ENCODE measurements around the gene PDPR.
"Not testable (repeated sequence)": the region's sequence is repeated elsewhere in the genome, so short reads cannot be mapped to it uniquely, and the experiment has no call there.

Gene PDPR

DNA sequence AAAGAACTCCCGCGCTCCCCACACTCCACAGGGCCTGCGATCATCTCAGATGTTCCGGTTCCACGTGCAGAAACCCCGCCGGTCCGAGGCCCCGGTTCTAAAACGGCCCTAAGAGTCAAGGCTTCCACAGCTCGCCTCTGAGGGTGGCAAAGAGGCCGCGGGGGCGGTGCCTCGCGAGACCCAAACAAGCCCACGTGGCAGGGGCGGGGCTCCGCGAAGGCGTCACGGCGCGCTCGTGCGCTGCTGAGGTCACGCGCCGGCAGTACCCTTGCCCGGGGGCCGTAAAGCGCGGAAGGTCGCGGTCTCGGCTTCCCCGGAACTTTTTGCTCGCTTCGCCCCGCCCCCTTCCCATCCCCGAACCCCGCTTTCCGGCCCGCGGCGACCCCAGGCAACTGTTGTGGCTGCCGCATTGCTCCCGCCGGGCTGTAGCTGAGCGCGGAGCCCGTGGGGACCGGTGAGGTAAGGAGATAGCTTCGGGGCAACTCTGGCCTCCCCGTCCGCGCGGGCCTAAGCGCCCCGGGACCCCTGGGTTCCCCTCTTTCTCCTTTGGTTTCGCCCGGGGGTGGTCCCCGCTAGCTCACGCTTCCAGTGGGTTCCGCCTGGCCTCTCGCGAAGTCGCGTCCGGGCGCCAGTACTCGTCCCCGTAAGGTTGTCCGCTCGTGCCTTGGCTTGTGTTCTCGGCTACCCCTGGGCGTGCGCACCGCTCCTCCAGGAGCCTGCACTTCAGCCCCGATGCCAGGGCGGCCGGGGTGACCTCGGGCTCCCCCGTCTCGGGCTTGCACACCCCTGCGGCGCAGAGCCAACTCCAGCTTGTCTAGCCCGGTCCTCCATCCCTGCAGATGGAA lies at the start of gene PDPR:
Gene PDPR, plus strand, starts transcription at position 351 of the 845 bp plus-strand sequence. CDS start 6,161 bp downstream, outside the sequence.
- DNase-seq, result peak; percentile 88

DNA sequence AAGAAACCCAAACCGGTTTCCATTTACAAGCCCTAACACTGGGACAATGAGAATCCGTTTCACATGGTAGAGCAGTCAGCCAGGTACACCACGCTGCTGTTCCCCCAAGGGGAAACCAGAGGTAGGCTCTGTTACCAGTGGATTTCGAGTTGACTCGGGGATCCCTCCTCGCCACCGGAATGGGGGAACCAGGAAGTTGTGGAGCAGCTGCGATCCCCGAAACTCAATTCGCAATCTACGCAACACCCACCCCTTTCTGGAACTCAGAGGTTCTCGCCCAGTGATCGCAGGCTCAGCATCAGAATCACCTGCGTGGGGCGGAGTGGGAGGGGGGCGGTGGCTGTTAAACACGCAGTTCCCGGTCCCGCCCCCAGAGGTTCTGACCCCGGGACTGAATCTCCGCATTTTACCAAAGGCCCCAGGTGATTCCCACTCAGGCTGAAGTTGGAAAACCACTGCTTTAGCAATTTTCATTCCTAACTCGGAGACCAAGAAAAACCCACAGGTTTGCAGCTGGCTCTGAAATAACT lies 49.2 kb upstream of the PDPR start:
- DNase-seq, result peak; percentile 22

- not testable (repeated sequence) for DNase-seq
Observed at GRCh38 chr16:70065376-70065745, 48.8 kb upstream of the PDPR start.

- peak; percentile 95 for DNase-seq
Observed at GRCh38 chr16:70065746-70066658, 48.1 kb upstream of the PDPR start.

GRCh38 chr16:70066751-70067150 lies 47.4 kb upstream of the PDPR start:
- DNase-seq, result not testable (repeated sequence)

- DNase-seq, result not testable (repeated sequence)
Observed at GRCh38 chr16:70079081-70079480, 35.1 kb upstream of the PDPR start.

GRCh38 chr16:70081219-70081618 lies 32.9 kb upstream of the PDPR start:
- not testable (repeated sequence) for DNase-seq

GRCh38 chr16:70083931-70084330 lies 30.2 kb upstream of the PDPR start:
- DNase-seq, result not testable (repeated sequence)

DNA sequence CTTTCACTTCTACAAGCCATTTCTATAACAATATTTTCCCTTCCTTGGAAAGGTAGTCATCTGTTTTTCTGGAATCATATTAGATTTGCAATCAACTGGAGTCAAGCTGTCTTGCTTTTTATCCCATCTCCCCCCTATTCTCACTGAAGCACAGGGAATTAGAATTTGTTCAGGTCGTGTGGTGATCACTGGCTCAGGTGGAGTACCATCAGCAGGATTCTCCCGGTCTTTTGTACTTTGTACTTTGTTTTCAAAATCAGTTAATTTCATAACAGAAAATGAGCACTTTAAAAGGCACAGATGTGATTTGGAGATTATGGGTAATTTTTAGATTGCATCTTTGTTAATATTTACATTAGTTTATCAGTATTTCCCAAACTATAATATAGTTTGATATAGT lies 26.0 kb upstream of the PDPR start:
- not testable (repeated sequence) for DNase-seq

DNA sequence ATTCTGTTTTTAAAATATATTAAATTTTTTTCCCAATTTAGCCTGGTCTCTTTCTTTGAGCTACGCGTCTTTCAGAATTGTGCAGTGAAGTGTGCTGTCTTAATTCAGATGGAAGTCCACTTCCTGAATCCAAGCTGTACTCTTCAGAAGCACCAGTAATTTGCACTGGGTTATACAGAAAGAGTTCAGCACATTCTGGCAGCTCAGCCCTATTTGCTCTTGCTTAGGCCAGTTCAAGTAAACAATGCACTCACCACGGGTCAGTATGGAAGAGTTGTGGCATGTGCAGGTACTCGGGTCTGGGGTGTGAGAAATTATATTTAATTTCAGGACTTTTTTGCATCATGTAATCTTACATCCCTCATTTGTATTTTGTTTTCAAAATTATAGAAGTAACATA lies 25.3 kb upstream of the PDPR start:
- not testable (repeated sequence) for DNase-seq

DNA sequence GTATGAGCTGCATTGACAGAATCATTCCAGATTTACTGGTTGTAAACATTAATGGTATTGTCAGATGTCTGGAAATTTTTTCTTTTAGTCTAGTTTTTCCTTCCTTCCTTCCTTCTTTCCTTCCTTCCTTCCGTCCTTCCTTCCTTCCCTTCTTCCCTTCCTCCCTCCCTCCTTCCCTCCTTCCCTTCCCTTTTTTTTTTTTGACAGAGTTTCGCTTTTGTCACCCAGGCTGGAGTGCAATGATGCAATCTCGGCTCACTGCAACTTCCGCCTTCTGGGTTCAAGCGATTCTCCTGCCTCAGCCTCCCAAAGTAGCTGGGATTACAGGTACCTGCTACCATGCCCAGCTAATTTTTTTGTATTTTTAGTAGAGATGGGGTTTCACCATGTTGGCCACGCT lies 24.8 kb upstream of the PDPR start:
- not testable (repeated sequence) for DNase-seq

- DNase-seq, result not testable (repeated sequence)
Observed at GRCh38 chr16:70091104-70091503, 23.0 kb upstream of the PDPR start.

DNA sequence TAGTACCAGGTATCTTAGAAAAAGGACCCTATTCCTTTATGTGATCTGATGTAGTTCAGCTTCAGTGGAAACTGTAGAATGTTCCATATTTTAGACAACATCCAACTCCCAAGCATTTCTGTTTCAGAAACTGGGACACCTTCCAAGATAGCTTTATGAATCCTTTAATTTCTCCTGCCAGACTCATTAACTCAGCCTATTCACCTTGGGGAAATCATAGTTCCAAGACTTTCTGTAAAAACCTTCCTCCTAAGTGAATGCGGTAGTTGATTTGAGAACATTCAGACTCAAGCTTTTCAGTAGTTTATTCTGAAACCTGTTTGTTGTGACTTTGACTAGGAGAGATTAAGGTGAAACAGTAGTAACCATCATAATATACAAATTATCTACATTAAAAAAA lies 20.0 kb upstream of the PDPR start:
- not testable (repeated sequence) for DNase-seq

DNA sequence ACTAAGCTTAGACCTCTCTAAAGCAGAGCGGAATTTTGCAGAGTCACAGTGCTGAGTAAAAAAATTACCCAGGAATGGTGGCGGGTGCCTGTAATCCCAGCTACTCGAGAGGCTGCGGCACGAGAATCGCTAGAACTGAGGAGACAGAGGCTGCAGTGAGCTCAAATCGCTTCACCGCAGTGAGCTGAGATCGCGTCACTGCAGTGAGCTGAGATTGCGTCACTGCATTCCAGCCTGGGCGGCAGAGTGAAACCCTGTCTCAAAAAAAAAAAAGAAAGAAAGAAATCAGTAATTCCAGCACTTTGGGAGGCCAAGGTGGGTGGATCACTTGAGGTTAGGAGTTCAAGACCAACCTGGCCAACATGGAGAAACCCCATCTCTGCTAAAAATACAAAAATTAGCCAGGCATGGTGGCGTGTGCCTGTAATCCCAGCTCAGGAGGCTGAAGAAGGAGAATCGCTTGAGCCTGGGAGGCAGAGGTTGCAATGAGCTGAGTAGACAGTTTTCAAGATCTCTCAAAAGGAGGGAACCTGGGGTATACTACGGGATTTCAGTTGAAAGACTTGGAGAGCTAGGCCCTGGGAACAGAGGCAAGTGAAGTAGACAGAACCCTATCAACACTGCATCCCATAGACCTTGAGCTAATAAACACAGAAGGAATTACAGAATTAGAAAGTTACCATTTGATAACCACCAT lies 4.4 kb upstream of the PDPR start:
- DNase-seq, result not testable (repeated sequence)

- not testable (repeated sequence) for DNase-seq
Observed at GRCh38 chr16:70112162-70112561, 2.0 kb upstream of the PDPR start.

DNA sequence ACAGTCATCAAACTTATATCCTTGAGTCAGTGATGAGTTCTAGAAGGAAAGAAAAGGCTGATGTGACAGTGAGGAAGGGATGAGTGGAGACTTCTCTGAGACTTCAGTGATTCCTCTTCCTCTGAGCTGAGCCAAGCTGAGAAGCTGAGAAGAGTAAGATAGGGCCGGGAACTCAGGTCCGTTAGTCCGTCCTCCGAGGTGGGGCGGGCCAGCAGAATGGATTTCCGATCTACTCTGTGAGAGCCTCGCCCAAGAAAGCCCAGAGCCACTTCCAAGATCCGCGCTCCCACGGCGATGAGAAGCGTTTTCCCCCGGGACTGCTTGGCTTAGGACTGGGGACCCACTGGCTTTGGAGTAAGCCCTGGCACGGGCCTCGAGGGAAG lies 542 bp upstream of the PDPR start:
- not testable (repeated sequence) for DNase-seq

DNA sequence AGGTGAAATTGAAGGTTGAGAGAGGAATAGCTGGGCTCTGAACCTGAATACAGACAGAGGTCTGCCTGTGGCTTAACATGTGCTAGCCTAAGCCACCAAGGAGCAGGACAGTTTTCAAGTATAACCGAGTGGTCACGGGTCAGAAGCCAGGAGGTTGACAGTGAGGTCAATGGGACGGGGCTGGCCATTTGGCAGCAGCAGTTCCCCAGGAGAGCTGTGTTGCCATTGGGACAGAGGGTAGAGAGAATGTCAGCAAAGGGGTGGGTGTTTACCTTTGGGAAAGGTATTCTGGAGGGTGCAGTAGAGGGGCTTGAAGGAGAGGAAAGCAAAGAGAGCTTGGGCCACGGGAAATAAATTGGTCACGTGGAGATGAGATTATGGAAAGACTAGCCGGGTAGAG lies 4.2 kb downstream of the PDPR start:
- DNase-seq, result not testable (repeated sequence)

GRCh38 chr16:70118776-70119175 lies 4.6 kb downstream of the PDPR start:
- DNase-seq, result not testable (repeated sequence)

DNA sequence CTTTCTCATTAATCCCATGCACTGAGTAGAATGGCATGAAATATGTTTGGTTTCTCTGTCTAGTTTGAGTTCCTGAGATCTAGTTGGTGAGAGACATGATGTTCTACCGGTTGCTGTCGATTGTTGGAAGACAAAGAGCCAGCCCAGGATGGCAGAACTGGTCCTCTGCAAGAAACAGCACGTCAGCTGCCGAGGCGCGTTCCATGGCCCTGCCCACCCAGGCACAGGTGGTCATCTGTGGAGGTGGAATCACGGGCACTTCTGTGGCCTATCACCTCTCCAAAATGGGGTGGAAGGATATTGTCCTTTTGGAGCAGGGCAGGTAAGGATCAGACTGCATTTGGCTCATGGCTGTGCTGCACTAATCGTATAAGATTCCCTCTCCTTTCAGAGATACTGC lies 6.3 kb downstream of the PDPR start:
- DNase-seq, result not testable (repeated sequence)

DNA sequence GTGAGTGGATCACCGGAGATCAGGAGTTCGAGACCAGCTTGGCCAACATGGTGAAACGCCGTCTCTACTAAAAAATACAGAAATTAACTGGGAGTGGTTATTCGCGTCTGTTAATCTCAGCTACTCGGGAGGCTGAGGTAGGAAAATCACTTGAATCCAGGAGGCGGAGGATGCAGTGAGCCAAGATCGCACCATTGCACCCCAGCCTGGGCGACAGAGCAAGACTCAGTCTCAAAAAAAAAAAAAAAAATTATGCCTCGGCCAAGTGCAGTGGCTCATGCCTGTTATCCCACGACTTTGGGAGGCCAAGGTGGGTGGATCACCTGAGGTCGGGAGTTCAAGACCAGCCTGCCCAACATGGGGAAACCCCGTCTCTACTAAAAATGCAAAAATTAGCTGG lies 9.7 kb downstream of the PDPR start:
- DNase-seq, result not testable (repeated sequence)

DNA sequence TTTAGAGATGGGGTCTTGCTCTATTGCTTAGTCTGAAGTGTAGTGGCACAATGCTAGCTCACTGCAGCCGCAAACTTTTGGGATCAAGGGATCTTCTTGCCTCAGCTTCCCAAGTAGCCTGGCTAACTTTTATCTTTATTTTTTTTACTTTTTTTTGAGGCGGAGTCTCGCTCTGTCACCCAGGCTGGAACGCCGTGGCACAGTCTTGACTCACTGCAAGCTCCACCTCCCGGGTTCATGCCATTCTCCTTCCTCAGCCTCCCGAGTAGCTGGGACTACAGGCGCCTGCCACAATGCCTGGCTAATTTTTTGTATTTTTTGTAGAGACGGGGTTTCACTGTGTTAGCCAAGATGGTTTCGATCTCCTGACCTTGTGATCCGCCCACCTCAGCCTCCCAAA lies 12.1 kb downstream of the PDPR start:
- not testable (repeated sequence) for DNase-seq

- DNase-seq, result not testable (repeated sequence)
Observed at GRCh38 chr16:70127706-70128105, 13.6 kb downstream of the PDPR start.

DNA sequence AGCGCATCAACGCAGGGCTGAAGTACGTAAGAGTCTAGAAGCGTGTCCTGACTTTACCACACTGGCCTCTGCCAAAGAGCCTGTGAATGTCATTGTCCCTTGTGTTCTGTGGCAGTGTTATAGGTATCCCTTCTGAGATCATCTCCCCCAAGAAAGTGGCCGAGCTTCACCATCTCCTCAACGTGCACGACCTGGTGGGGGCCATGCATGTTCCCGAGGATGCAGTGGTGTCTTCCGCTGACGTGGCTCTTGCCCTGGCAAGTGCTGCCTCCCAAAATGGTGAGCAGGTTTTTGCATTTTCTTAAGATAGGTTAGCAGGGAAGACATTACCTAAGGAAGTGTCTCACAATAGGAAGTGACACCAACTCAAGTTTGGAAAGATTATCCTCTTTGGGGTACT lies 14.7 kb downstream of the PDPR start:
- not testable (repeated sequence) for DNase-seq
